Activated naive CD4-positive, alpha-beta T cell treated with anti-CD3 and anti-CD28 coated beads, Interleukin-2, amount 50 U/mL, for 16 hours (primary cell): Measurements from ENCODE around the gene PPP1R3A.

ENCODE experiments used
- DNase-seq: peaks from one replicate; pipeline ENCODE4 v3.0.0-alpha.2; 2020

Gene PPP1R3A

DNA sequence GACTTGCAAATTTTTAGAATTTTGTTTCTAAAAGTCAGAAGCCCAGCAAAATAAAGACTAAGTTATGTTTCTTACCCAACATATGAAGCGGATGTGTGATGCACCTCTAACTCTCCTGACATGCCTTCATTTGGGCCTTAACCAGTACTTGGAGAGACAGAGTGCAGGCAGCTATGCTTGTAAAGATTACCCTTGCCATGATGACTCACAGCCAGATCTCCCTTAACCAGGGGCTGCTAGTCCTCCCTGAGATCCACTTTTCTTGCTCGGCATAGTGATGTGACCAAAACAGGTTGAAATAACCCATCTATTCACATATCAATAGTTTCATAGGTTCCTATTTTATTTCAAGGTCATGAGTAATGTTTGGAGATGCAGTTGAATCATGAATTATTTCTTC lies 43.6 kb downstream of the PPP1R3A start:
- no peak for DNase-seq

- DNase-seq, result no peak
Observed at GRCh38 chr7:113873554-113874151, 45.2 kb downstream of the PPP1R3A start.

- DNase-seq, result no peak
Observed at GRCh38 chr7:113872981-113873380, 45.8 kb downstream of the PPP1R3A start.

DNA sequence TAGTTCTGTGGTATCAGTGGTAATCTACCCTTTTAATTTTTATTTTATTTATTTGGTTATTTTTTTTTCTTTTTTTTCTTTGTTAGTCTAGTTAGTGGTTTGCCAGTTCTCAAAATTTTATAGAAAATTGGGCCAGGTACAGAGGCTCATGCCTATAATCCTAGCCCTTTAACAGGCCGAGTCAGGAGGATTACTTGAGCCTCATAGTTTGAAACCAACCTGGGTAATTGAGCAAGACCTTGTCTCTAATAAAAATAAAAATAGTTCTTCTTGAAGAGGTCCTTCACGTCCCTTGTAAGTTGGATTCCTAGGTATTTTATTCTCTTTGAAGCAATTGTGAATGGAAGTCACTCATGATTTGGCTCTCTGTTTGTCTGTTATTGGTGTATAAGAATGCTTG lies 51.5 kb downstream of the PPP1R3A start:
- DNase-seq, result no peak

GRCh38 chr7:113856010-113856409 lies 62.8 kb downstream of the PPP1R3A start:
- no peak for DNase-seq

DNA sequence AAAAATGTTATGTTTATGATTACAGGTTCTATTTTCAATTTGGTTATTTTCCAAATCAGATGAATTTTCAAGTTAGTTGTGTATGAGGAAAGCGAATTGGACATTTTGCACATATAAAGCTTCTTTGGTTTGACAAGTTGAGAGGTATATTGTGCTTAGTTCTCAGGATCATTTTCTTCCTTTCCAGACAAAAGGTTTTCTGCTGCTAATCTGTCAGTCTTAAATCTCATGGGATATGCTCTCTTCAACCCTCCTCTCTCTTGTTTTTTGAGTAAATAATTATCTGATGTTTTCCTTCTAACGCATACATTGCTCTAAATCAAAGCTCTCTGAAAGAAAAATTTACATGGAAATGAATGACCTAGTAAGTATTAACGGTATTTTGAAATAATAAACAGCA lies 77.9 kb downstream of the PPP1R3A start:
- no peak for DNase-seq

DNA sequence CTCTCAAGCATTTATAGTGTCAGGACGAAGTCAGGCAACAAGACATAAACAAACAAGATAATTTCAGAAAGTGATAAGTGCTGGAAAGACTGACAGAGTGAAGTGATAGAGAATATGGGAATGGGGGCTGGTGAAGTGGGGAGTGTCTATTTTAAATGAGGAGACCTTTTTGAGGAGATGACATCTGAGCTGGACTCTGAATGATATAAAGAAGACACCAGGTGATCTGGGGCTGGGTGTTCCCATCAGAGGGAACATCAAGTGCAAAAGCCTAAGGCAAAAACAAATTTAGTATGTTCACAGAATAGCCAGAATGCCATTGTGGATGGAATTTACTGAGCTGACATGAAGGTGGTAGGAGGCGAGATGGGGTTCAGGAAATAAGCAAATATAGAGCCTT lies 83.4 kb downstream of the PPP1R3A start:
- no peak for DNase-seq

DNA sequence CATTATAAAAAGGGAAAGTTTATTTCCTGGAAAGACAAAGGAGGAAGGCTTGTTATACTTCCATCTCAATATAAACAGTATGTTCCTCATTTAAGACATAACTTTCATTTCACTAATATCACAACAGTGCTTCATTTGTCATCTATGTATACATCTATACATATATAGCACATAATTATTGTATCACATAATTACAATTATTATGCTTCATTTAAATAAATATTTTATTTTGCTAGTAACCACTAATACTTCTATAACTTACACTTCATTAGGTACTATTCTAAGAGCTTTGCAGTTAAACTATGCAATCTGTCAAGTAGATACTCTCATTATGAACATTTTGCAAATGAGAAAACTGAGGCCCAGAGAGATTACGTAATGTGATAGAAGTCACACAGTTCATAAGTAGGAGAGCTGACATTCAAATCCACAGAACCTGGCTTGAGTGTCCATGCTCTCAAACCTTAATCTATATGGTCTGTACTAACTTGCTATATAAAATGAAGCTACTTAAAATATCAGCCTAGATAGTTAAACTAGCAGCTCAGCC lies 86.5 kb downstream of the PPP1R3A start:
- no peak for DNase-seq

DNA sequence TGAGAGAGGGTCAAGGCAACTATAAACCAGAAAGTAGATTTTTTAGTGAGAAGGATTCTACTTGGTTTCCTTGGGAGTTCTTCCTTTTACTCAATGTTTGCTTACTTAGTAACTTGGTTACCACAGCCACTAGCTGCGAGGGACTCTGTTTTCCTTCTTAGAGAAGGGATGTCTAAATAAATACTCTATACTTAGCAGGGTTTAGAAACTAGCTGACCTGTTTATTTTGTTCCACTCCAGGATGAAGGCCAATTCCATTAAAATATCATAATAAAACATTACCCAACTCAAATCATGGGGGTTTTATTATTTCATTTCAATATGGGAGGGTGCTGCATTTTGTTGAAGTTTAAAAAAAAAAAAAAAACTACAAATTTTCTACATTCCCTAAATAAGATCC lies 87.3 kb downstream of the PPP1R3A start:
- no peak for DNase-seq

- no peak for DNase-seq
Observed at GRCh38 chr7:113828581-113828980, 90.2 kb downstream of the PPP1R3A start.
